DND-41 (cell line): ENCODE results near the gene MEG3.

Experiments used
- ATAC-seq: fragments of 200-7000 bp; cut with Tn5 transposase; 3 replicates; pipeline ENCODE4 v1.9.1; 2021; ENCODE audit warnings: low read depth; ENCODE audit not compliant: insufficient read depth
- DNase-seq: peaks from one replicate; pipeline ENCODE4 v3.0.0-alpha.2; 2020
- H2AFZ ChIP-seq: 2 replicates; pipeline ENCODE4 v1.6.0; 2012; ENCODE audit warnings: low read depth, low read length
- H3K27ac ChIP-seq: 2 replicates; pipeline ENCODE4 v1.5.1; 2012; ENCODE audit warnings: low read length, inconsistent platforms
- H3K27me3 ChIP-seq: fragments of 200-600 bp; sonication (generic); 2 replicates; pipeline ENCODE4 v1.6.0; 2012; ENCODE audit warnings: low read length, mild to moderate bottlenecking, inconsistent platforms; ENCODE audit not compliant: insufficient read depth, poor library complexity
- H3K36me3 ChIP-seq: 2 replicates; pipeline ENCODE4 v1.5.1; 2012; ENCODE audit warnings: low read length, inconsistent platforms; ENCODE audit not compliant: insufficient read depth
- H3K4me1 ChIP-seq: 2 replicates; pipeline ENCODE4 v1.5.1; 2012; ENCODE audit warnings: mild to moderate bottlenecking, low read length; ENCODE audit not compliant: insufficient read depth
- H3K4me2 ChIP-seq: 2 replicates; pipeline ENCODE4 v1.6.0; 2012; ENCODE audit warnings: mild to moderate bottlenecking, moderate library complexity, low read length, inconsistent platforms; ENCODE audit not compliant: insufficient read depth
- H3K4me3 ChIP-seq, 2 experiments: fragments of 200-600 bp in 1 of 2; shearing (Covaris generic) in 1 of 2; 2 replicates each; pipeline ENCODE4 v1.5.1; 2012 to 2016; ENCODE audit warnings: inconsistent platforms in 2 of 2, low read length in 2 of 2, mild to moderate bottlenecking in 2 of 2, low read depth in 1 of 2, moderate library complexity in 1 of 2
- H3K79me2 ChIP-seq: 2 replicates; pipeline ENCODE4 v1.6.0; 2012; ENCODE audit warnings: low read length, inconsistent platforms; ENCODE audit not compliant: insufficient read depth
- H3K9ac ChIP-seq: 2 replicates; pipeline ENCODE4 v1.6.0; 2012; ENCODE audit warnings: low read depth, mild to moderate bottlenecking, inconsistent platforms, low read length, moderate library complexity
- H3K9me3 ChIP-seq: 2 replicates; pipeline ENCODE4 v1.5.1; 2012; ENCODE audit warnings: low read length, moderate library complexity, mild to moderate bottlenecking, inconsistent platforms; ENCODE audit not compliant: insufficient read depth, severe bottlenecking
- H4K20me1 ChIP-seq: 2 replicates; pipeline ENCODE4 v1.6.0; 2012; ENCODE audit warnings: low read length; ENCODE audit not compliant: insufficient read depth
- EZH2 ChIP-seq: IDR thresholded peaks from 3 replicates; pipeline ENCODE4 v1.6.1; 2012; ENCODE audit warnings: borderline replicate concordance, low read depth, mild to moderate bottlenecking, moderate library complexity, low read length, inconsistent platforms; ENCODE audit not compliant: severe bottlenecking
- TF ChIP-seq, protein P1 (sequence below): IDR thresholded peaks from 2 replicates; pipeline ENCODE4 v1.5.1; 2012; ENCODE audit warnings: borderline replicate concordance, low read length, moderate library complexity, mild to moderate bottlenecking; ENCODE audit not compliant: poor library complexity, severe bottlenecking; ENCODE audit errors: extremely low read depth

Gene MEG3

DNA sequence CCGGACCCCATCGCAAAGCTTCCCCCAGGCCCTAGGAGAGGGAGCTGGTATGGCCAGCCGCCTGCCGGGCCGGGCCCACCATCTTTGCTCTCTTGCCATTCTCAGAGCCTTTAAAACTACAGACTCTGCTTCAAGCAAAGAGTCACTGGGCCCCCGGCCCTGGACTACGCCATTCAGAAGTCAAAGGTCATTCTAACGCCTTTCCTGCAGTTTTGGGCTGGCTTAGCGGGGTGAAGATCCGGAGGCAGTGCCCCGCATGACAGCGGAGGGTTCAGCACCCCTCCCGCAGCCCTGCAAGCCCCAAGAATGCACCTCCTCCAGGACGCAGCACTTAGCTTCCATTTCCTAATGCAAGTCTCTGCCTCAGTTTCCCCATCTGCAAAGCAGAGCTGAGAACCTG is 38.3 kb upstream of the MEG3 start:
- ATAC-seq = no peak

DNA sequence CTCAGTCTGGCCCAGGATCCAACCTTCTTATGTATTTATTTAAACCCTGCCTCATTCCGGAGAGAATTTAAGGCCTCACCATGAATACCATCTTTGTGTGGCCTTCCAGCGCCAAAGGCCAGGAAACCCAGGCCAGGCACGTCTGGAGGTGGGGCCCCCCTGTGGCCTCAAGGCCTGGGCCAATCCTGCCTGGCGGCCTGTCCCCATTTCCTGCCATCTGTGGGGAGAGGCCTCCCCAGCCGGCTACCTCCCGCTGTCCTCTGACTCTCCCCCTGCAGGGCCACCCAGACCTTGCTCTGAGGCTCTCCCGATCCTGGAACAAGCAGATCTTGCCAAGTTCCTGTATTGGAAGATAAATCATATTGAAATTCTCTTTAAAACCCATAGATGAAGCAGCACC is 37.4 kb upstream of the MEG3 start:
- H3K9ac ChIP-seq = no peak overlapping the region

More for the DNA sequence above, 38.3 kb upstream of the MEG3 start:
- H3K4me2 ChIP-seq = no peak overlapping the region
- no peaks in the 10 kb centered on the region for H3K36me3 ChIP-seq
- DNase-seq = no peak
- no peaks in the 10 kb centered on the region for H3K9me3 ChIP-seq
- H2AFZ ChIP-seq = no peak overlapping the region
- TF ChIP-seq EZH2 = no peak
- TF ChIP-seq, protein P1, sequence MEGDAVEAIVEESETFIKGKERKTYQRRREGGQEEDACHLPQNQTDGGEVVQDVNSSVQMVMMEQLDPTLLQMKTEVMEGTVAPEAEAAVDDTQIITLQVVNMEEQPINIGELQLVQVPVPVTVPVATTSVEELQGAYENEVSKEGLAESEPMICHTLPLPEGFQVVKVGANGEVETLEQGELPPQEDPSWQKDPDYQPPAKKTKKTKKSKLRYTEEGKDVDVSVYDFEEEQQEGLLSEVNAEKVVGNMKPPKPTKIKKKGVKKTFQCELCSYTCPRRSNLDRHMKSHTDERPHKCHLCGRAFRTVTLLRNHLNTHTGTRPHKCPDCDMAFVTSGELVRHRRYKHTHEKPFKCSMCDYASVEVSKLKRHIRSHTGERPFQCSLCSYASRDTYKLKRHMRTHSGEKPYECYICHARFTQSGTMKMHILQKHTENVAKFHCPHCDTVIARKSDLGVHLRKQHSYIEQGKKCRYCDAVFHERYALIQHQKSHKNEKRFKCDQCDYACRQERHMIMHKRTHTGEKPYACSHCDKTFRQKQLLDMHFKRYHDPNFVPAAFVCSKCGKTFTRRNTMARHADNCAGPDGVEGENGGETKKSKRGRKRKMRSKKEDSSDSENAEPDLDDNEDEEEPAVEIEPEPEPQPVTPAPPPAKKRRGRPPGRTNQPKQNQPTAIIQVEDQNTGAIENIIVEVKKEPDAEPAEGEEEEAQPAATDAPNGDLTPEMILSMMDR = no peak
- no peak overlapping the region for H3K4me3 ChIP-seq
- no peaks in the 10 kb centered on the region for H3K4me1 ChIP-seq
- peaks cover 11% of the 10 kb centered on the region for H3K27me3 ChIP-seq
- no peak overlapping the region for H3K27ac ChIP-seq
- no peaks in the 10 kb centered on the region for H3K79me2 ChIP-seq
- H3K9ac ChIP-seq = no peak overlapping the region
- H4K20me1 ChIP-seq = peaks cover 4% of the 10 kb centered on the region; the same call in 1 of the 2 replicates

DNA sequence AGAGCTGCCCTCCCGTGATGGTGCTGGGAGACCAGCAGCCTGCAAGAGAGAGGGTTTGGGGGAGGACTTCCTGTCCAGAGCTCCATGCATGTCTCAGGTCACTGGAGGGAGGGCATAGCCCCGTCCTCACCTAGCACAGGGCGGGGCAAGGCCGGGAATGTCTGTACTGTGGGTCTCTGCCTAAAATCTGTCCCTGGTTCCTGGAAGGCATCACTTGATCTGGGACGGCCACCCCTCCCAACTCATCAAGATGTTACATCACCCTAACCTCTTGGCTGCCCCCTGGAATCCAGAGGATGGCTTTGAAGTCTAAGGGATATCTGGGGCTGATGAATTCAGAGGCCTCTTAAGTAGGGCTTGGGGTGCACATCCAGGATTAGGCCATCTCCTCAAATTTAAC is 37.0 kb upstream of the MEG3 start:
- no peak overlapping the region for H3K4me2 ChIP-seq
- no peaks in the 10 kb centered on the region for H3K4me1 ChIP-seq
- H2AFZ ChIP-seq = no peak overlapping the region
- no peak for TF ChIP-seq EZH2
- TF ChIP-seq, protein P1 = no peak
- H3K27ac ChIP-seq = no peak overlapping the region
- DNase-seq (no peak), ATAC-seq (no peak)
- no peaks in the 10 kb centered on the region for H3K79me2 ChIP-seq
- peaks cover 16% of the 10 kb centered on the region for H3K27me3 ChIP-seq
- no peak overlapping the region for H3K4me3 ChIP-seq
- H3K9ac ChIP-seq = no peak overlapping the region
- H3K36me3 ChIP-seq = no peaks in the 10 kb centered on the region
- no peaks in the 10 kb centered on the region for H4K20me1 ChIP-seq
- no peaks in the 10 kb centered on the region for H3K9me3 ChIP-seq

More for the DNA sequence above, 37.4 kb upstream of the MEG3 start:
- no peak for TF ChIP-seq EZH2
- TF ChIP-seq, protein P1 = no peak
- Histone ChIP-seq H3K27me3 (peaks cover 16% of the 10 kb centered on the region), H3K4me3 (no peak overlapping the region), H3K4me1 (no peaks in the 10 kb centered on the region), H4K20me1 (no peaks in the 10 kb centered on the region), H2AFZ (no peak overlapping the region), H3K36me3 (no peaks in the 10 kb centered on the region), H3K4me2 (no peak overlapping the region), H3K79me2 (no peaks in the 10 kb centered on the region), H3K27ac (no peak overlapping the region), H3K9me3 (no peaks in the 10 kb centered on the region)
- ATAC-seq (no peak), DNase-seq (no peak)
